DND-41 (cell line): Measurements from ENCODE around the gene CADPS.

Experiments used
- ATAC-seq: fragments of 200-7000 bp; cut with Tn5 transposase; 3 replicates; pipeline ENCODE4 v1.9.1; 2021; ENCODE audit warnings: low read depth; ENCODE audit not compliant: insufficient read depth
- DNase-seq: peaks from one replicate; pipeline ENCODE4 v3.0.0-alpha.2; 2020
- H2AFZ ChIP-seq: 2 replicates; pipeline ENCODE4 v1.6.0; 2012; ENCODE audit warnings: low read depth, low read length
- H3K27ac ChIP-seq: 2 replicates; pipeline ENCODE4 v1.5.1; 2012; ENCODE audit warnings: low read length, inconsistent platforms
- H3K27me3 ChIP-seq: fragments of 200-600 bp; sonication (generic); 2 replicates; pipeline ENCODE4 v1.6.0; 2012; ENCODE audit warnings: low read length, mild to moderate bottlenecking, inconsistent platforms; ENCODE audit not compliant: insufficient read depth, poor library complexity
- H3K36me3 ChIP-seq: 2 replicates; pipeline ENCODE4 v1.5.1; 2012; ENCODE audit warnings: low read length, inconsistent platforms; ENCODE audit not compliant: insufficient read depth
- H3K4me1 ChIP-seq: 2 replicates; pipeline ENCODE4 v1.5.1; 2012; ENCODE audit warnings: mild to moderate bottlenecking, low read length; ENCODE audit not compliant: insufficient read depth
- H3K4me2 ChIP-seq: 2 replicates; pipeline ENCODE4 v1.6.0; 2012; ENCODE audit warnings: mild to moderate bottlenecking, moderate library complexity, low read length, inconsistent platforms; ENCODE audit not compliant: insufficient read depth
- H3K4me3 ChIP-seq, 2 experiments: fragments of 200-600 bp in 1 of 2; shearing (Covaris generic) in 1 of 2; 2 replicates each; pipeline ENCODE4 v1.5.1; 2012 to 2016; ENCODE audit warnings: inconsistent platforms in 2 of 2, low read length in 2 of 2, mild to moderate bottlenecking in 2 of 2, low read depth in 1 of 2, moderate library complexity in 1 of 2
- H3K79me2 ChIP-seq: 2 replicates; pipeline ENCODE4 v1.6.0; 2012; ENCODE audit warnings: low read length, inconsistent platforms; ENCODE audit not compliant: insufficient read depth
- H3K9ac ChIP-seq: 2 replicates; pipeline ENCODE4 v1.6.0; 2012; ENCODE audit warnings: low read depth, mild to moderate bottlenecking, inconsistent platforms, low read length, moderate library complexity
- H3K9me3 ChIP-seq: 2 replicates; pipeline ENCODE4 v1.5.1; 2012; ENCODE audit warnings: low read length, moderate library complexity, mild to moderate bottlenecking, inconsistent platforms; ENCODE audit not compliant: insufficient read depth, severe bottlenecking
- H4K20me1 ChIP-seq: 2 replicates; pipeline ENCODE4 v1.6.0; 2012; ENCODE audit warnings: low read length; ENCODE audit not compliant: insufficient read depth
- CTCF ChIP-seq: IDR thresholded peaks from 2 replicates; pipeline ENCODE4 v1.5.1; 2012; ENCODE audit warnings: borderline replicate concordance, low read length, moderate library complexity, mild to moderate bottlenecking; ENCODE audit not compliant: poor library complexity, severe bottlenecking; ENCODE audit errors: extremely low read depth
- EZH2 ChIP-seq: IDR thresholded peaks from 3 replicates; pipeline ENCODE4 v1.6.1; 2012; ENCODE audit warnings: borderline replicate concordance, low read depth, mild to moderate bottlenecking, moderate library complexity, low read length, inconsistent platforms; ENCODE audit not compliant: severe bottlenecking

The CADPS gene

GRCh38 chr3:62696011-62696410, 179.2 kb downstream of the CADPS start:
- Histone ChIP-seq H3K27ac (no peak overlapping the region), H3K27me3 (no peaks in the 10 kb centered on the region), H3K4me3 (no peak overlapping the region), H3K36me3 (no peaks in the 10 kb centered on the region), H2AFZ (no peak overlapping the region), H3K9ac (no peak overlapping the region), H3K9me3 (no peaks in the 10 kb centered on the region), H3K4me1 (no peaks in the 10 kb centered on the region), H3K4me2 (no peak overlapping the region), H4K20me1 (no peaks in the 10 kb centered on the region), H3K79me2 (no peaks in the 10 kb centered on the region)
- DNase-seq: no peak
- ATAC-seq: no peak
- TF ChIP-seq CTCF (no peak), EZH2 (no peak)

GRCh38 chr3:62688812-62689211, 186.4 kb downstream of the CADPS start:
- no peak overlapping the region for H3K27ac ChIP-seq
- TF ChIP-seq CTCF (no peak), EZH2 (no peak)
- ATAC-seq: no peak

GRCh38 chr3:62688050-62688449, 187.2 kb downstream of the CADPS start:
- H3K79me2 ChIP-seq: no peaks in the 10 kb centered on the region
- H3K27ac ChIP-seq: no peak overlapping the region
- H4K20me1 ChIP-seq: no peaks in the 10 kb centered on the region
- H3K4me1 ChIP-seq: no peaks in the 10 kb centered on the region
- H3K9ac ChIP-seq: no peak overlapping the region
- H3K9me3 ChIP-seq: no peaks in the 10 kb centered on the region
- no peaks in the 10 kb centered on the region for H3K36me3 ChIP-seq
- no peak for TF ChIP-seq EZH2
- no peaks in the 10 kb centered on the region for H3K27me3 ChIP-seq
- H2AFZ ChIP-seq: no peak overlapping the region
- no peak overlapping the region for H3K4me2 ChIP-seq
- no peak for DNase-seq
- ATAC-seq: no peak
- no peak overlapping the region for H3K4me3 ChIP-seq

More at GRCh38 chr3:62688812-62689211, 186.4 kb downstream of the CADPS start:
- Histone ChIP-seq H3K9ac (no peak overlapping the region), H2AFZ (no peak overlapping the region), H3K36me3 (no peaks in the 10 kb centered on the region), H3K4me1 (no peaks in the 10 kb centered on the region), H3K27me3 (no peaks in the 10 kb centered on the region), H4K20me1 (no peaks in the 10 kb centered on the region), H3K79me2 (no peaks in the 10 kb centered on the region), H3K4me2 (no peak overlapping the region), H3K9me3 (no peaks in the 10 kb centered on the region), H3K4me3 (no peak overlapping the region)
- no peak for DNase-seq

DNA sequence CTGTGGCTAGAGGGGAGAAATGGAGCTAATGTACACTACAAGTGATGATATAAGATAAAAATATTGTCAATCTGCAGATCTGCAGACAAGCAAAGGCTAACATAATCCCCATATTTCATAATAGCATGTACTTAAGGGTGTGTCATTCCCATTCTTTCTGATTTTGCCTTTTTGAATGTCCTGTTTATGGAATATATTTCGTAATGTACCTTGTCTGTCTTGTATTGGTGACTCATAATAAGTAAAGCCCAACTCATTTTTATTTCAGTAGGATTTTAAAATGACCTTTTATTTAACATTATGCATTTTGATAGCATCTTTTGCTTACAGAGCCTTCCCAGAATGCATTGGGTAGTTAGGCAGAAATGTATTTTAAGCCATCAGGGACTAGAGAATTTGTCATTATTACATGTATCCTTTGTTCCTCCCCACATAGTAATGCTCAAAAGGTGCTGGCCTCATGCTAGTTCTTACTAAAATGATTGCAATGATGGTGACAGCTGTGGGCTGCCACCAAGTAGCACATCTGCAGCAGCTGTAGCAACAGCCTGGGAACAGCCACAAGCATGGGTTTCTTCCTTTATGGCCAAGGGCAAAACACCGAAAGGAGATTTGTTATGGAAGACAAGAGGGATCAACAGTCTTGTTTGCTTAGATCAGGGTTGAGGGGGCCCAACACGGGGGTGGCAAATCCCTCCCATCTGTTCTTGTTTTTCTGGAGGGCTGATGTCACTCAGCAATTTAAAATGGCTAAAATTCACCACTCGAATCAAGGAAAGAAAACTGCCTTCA, 188.5 kb downstream of the CADPS start:
- no peaks in the 10 kb centered on the region for H4K20me1 ChIP-seq
- H2AFZ ChIP-seq: no peak overlapping the region
- no peak for TF ChIP-seq CTCF
- TF ChIP-seq EZH2: no peak
- no peak overlapping the region for H3K9ac ChIP-seq
- H3K4me2 ChIP-seq: no peak overlapping the region
- H3K4me1 ChIP-seq: no peaks in the 10 kb centered on the region
- no peak overlapping the region for H3K27ac ChIP-seq
- no peaks in the 10 kb centered on the region for H3K36me3 ChIP-seq
- H3K79me2 ChIP-seq: no peaks in the 10 kb centered on the region
- no peak for ATAC-seq
- DNase-seq: no peak
- no peak overlapping the region for H3K4me3 ChIP-seq
- no peaks in the 10 kb centered on the region for H3K27me3 ChIP-seq
- no peaks in the 10 kb centered on the region for H3K9me3 ChIP-seq
